ENCODE measurements around the gene NEBL.

Gene NEBL

GRCh38 chr10:20776384-20777118 lies 120.6 kb downstream of the NEBL start:
- DNase-seq (ENCODE audit: low spot score): no peak

- no peak for DNase-seq (ENCODE audit: low spot score)
These were observed 126.1 kb downstream of the NEBL start for GRCh38 chr10:20771051-20771450.

- DNase-seq (ENCODE audit: low spot score): no peak
These were observed 127.6 kb downstream of the NEBL start for GRCh38 chr10:20769481-20769880.

GRCh38 chr10:20768843-20769242 lies 128.3 kb downstream of the NEBL start:
- DNase-seq (ENCODE audit: low spot score): no peak

GRCh38 chr10:20767028-20767427 lies 130.1 kb downstream of the NEBL start:
- DNase-seq (ENCODE audit: low spot score): peak; percentile 13

- DNase-seq (ENCODE audit: low spot score): no peak
These were observed 132.0 kb downstream of the NEBL start for GRCh38 chr10:20765066-20765465.

GRCh38 chr10:20760460-20760859 lies 136.7 kb downstream of the NEBL start:
- DNase-seq (ENCODE audit: low spot score): no peak

- no peak for DNase-seq (ENCODE audit: low spot score)
These were observed 148.6 kb downstream of the NEBL start for GRCh38 chr10:20748551-20748950.

- DNase-seq (ENCODE audit: low spot score): no peak
These were observed 149.3 kb downstream of the NEBL start for GRCh38 chr10:20747782-20748181.

- no peak for DNase-seq (ENCODE audit: low spot score)
These were observed 150.3 kb downstream of the NEBL start for GRCh38 chr10:20746856-20747255.

- DNase-seq (ENCODE audit: low spot score): no peak
These were observed 151.3 kb downstream of the NEBL start for GRCh38 chr10:20745556-20746375.

GRCh38 chr10:20744821-20745220 lies 152.3 kb downstream of the NEBL start:
- DNase-seq (ENCODE audit: low spot score): no peak

- DNase-seq (ENCODE audit: low spot score): no peak
These were observed 153.2 kb downstream of the NEBL start for GRCh38 chr10:20743942-20744341.

GRCh38 chr10:20742737-20743541 lies 154.2 kb downstream of the NEBL start:
- no peak for DNase-seq (ENCODE audit: low spot score)

GRCh38 chr10:20740120-20740519 lies 157.0 kb downstream of the NEBL start:
- no peak for DNase-seq (ENCODE audit: low spot score)

GRCh38 chr10:20737107-20737506 lies 160.0 kb downstream of the NEBL start:
- no peak for DNase-seq (ENCODE audit: low spot score)

Measured in AG20443 (cell line).